Stimulated activated CD4-positive, alpha-beta T cell treated with anti-CD3 and anti-CD28 coated beads, Interleukin-4, amount 100 ng/mL, for 1 hour (primary cell): Measurements from ENCODE around the gene SLC15A4.
A peak's percentile ranks its signal among the peaks of the same experiment; 100 is the strongest.
"Not testable (repeated sequence)": the region's sequence is repeated elsewhere in the genome, so short reads cannot be mapped to it uniquely, and the experiment has no call there.

Source experiments
- DNase-seq: peaks from one replicate; pipeline ENCODE4 v3.0.0-alpha.2; 2020

SLC15A4 gene

DNA sequence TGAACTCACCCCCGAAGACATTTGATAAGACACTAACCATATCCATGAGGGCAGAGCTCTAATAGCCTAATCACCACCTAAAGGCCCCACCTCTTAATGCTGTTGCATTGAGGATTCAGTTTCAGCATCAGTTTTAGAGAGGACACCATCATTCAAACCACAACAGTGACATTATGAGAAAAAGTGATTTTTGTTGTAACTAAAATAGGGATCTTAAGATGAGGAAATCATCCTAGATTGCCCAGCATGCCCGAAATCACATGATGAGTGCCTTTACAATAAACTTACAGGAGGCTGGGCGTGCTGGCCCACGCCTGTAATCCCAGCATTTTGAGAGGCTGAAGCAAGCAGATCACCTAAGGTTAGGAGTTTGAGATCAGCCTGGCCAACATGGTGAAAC lies 19.8 kb upstream of the SLC15A4 start:
- no peak for DNase-seq

GRCh38 chr12:128842579-128842978 lies 18.8 kb upstream of the SLC15A4 start:
- DNase-seq = no peak

GRCh38 chr12:128840862-128841468 lies 17.2 kb upstream of the SLC15A4 start:
- DNase-seq = no peak

DNA sequence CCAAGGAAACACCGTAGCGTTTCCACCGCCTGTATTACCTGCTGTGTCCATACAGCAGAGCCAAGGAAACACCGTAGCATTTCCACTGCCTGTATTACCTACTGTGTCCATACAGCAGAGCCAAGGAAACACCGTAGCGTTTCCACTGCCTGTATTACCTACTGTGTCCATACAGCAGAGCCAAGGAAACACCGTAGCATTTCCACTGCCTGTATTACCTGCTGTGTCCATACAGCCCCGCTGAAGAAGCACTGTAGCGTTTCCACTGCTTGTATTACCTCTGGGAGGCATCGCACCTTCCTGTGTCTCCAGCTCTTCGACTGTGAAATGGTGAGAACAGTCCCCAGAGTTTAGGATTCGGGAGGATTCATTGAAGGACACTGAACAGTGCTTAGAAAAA lies 16.1 kb upstream of the SLC15A4 start:
- DNase-seq = not testable (repeated sequence)

- no peak for DNase-seq
Measured at GRCh38 chr12:128833418-128833817, 9.7 kb upstream of the SLC15A4 start.

DNA sequence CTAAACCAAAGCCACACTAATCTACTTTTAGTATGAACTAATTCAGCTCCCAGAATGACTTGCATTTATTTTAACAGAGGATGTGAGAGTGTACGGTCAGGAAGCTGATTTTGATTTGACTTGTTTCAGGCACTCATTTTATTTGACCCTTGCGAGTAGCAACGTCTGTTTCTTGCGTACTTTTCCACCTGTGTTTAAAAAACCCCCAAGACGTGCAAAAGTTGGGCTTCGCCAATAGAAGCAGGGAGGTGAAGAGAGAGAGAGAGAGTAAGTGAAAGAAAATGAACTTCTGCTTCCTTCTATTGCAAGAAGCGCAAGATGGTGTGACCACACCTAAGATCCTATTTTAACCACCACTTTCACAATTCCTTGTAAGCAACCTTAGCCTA lies 6.7 kb upstream of the SLC15A4 start:
- DNase-seq = no peak

DNA sequence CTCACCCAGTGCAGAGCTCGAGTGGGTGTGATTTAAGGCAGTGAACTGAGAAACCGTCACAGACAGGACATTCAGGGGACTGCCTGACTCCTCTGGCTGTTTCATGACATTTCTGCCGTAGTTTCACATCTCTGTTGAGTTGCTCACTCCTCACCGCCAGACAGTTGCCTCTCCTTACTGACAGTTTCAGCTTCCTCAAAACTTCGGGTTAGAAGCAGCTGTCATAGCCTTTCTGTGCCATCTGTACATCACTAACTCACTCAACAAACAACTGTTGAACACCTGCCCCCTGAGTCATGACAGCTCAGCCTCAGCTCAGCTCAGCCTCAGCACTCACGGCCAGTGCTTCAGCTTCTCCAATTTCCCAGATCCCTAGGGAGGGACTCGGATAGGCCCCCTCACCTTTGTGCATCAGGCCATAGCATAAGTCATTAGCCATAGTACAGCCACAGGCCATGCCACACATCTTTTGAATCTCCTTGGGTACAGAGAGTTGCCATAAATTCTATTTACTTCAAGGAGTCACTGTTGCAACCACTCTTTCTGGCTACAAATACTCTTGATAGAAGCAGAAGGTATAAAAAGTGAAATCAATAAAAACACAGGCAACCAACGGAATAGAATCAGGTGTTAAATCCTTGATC lies 6.2 kb upstream of the SLC15A4 start:
- no peak for DNase-seq

- DNase-seq = no peak
Measured at GRCh38 chr12:128827724-128828123, 4.0 kb upstream of the SLC15A4 start.

DNA sequence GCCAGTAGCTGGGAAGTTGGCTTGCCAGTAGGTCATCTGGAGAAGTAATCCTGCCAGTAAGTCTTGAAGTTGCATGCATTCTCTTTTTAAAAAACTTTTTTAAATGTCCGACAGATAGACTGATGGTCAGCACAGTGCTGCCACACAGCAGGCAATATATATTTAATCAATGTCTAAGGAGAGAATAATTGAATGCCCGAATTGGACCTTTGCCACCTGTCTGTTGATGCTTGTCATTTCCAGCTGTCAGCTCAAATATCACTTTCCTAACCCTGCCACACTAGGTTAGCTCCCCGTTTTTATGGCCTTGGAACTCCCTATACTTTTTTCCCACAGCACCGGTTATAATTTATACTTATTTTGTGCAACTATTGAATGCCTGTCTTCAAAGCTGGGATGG lies 2.1 kb upstream of the SLC15A4 start:
- no peak for DNase-seq

DNA sequence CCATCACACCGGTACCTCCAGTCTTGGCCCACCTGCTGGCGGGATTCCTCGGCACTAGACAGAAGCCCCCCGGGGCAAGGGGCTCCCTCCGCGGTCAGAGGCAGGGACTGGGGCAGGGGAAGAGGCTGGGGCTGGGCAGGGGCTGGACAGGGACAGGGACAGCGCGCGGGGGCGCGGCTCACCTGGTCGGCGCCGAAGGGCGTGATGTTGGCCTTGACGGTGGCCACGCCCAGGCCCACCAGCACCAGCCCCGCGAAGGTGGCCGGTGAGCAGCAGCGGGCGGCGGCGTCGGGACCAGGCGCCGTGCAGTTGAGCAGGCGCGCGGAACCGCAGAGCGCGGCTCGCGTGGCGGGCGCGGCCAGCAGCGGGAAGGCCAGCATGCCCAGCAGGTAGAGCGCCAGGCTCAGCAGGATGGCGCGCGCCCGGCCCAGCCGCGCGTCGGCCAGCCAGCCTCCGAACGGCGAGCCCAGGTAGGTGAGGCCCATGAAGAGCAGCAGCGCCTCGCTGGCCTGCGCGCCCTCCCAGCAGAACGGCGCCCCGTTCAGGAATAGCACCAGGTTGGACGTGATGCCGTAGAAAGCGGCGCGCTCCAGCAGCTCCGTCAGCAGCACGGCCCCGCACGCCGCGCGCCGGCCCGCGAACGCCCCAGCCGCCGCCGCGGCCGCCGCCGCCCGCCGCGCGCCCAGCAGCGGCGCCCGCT lies 392 bp downstream of the SLC15A4 start:
- DNase-seq = peak; percentile 19

- DNase-seq = no peak
Measured at GRCh38 chr12:128820723-128821432, 2.9 kb downstream of the SLC15A4 start.

DNA sequence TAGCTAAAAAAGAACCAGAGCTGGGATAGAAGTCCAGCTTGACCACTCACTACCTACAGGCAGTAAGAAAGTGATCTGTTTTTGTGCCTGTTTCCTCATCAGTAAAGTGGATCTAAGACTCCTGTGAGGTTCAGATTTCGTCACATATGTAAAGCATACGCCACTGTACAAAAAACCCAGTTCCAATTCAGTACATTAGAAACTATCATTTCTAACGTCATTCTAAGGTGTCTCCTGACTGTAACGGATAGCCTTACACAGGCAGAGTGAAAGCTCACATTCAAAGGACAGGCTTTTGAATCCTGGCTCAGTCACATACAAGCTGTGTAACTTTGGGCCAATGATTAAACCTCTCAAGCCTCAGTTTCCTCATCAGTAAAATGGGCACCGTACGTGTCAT lies 3.5 kb downstream of the SLC15A4 start:
- DNase-seq = no peak

GRCh38 chr12:128819293-128820144 lies 4.2 kb downstream of the SLC15A4 start:
- no peak for DNase-seq

DNA sequence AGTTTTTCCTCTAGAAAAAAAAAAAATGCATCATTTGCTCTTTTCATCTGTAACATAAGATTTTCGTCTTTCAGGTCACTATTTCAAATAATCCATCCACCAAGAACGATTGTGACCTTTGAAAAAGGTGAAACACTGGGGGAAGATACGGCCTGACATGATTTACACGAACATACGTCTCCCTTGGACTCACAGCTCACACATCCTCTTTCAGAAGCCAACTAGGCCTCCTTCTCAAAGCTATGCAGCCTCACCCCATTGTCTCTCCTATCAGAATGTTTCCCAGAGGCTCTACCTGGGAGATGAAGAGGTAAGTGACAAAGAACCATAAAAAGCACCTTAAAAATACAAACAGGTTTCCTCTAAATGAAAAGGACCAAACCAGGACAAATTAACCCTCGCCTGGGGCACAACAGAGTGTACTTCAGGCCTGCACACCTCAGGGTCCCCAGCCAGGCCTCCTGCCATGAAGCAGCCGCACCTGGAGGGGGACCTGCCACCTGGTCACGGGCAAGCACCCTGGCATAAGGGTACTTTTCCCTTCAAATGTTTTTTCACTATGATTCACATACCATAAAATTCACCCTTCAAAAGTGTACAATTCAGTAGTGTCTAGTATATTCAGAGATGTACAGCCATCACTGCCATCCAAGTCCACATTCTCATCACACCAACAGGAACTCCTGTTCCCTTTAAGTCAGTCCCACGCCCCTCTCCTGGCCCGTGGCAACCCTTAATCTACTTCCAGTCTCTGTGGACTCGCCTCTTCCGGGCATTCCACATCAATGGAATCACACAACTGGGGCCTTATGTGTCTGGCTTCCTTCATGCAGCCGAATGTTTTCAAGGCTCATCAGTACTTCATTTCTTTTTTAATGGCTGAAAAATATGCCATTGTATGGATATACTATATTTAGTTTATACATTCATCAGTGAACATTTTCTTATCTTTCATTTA lies 5.4 kb downstream of the SLC15A4 start:
- DNase-seq = no peak

DNA sequence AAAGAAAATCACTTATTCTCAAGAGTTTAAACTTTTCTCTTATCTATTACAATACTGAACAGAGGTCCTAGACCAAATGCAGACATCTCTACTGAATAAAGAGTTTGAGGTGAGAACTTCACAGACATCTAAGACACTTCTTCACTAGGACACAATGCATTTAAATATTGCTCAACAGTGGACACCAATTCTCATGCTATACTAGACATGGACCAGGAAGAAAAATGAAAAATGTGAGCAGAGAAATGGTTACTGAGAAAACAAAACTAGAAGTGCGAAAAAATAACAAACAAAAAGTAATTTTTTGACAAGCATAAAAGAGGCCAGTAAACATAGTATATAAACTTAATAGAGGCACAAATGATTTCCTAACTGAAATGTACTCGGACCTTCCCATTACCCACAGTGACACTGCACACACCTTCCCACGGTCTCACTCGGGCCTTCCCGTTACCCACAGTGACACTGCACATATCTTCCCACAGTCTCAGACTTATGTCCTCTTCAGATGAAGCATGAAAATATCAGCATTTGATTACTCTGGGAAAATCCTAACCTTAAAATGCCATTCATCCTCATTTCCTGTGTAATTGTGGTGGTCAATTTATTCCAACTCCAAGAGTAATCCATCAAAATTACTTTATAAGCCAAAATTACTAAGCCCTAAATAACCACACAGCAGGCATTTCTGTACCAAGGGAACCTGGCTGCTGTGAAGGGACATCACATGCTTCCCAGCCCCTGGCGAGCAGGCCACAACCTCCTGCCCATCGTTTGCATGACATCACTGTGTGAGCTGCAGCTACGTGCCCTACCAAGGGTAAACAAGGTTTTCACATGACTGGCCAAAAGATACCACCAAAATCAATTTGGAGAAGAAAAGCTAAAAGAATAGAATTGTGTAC lies 6.4 kb downstream of the SLC15A4 start:
- DNase-seq = no peak

DNA sequence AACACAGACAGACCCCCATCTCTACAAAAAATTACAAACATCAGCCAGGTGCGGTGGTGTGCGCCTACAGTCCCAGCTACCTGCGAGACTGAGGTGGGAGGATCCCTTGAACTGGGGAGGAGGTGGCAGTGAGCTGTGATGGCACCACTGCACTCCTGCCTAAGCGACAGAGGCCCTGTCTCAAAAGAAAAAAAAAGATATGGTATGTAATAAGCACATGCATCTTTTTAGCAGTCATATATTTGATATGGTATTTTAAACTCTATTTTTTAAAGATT lies 7.2 kb downstream of the SLC15A4 start:
- DNase-seq = no peak

GRCh38 chr12:128815779-128816642 lies 7.7 kb downstream of the SLC15A4 start:
- no peak for DNase-seq

- no peak for DNase-seq
Measured at GRCh38 chr12:128814411-128815261, 9.1 kb downstream of the SLC15A4 start.

- DNase-seq = no peak
Measured at GRCh38 chr12:128813883-128814282, 9.9 kb downstream of the SLC15A4 start.
